Right renal pelvis (tissue), 4 donors: ENCODE data around the gene UBR1. TPM values are rescaled to one million over a fixed set of nuclear protein-coding genes. Genes with fewer than 3 reads are reported as not detected.
"Not testable (repeated sequence)": the region's sequence is repeated elsewhere in the genome, so short reads cannot be mapped to it uniquely, and the experiment has no call there.

ENCODE experiments used
- DNase-seq, 4 donors: peaks; one replicate each; pipeline ENCODE4 v3.0.0-alpha.2; 2013; ENCODE audit warnings: low read depth in 4 of 4, low spot score in 3 of 4, missing footprints in 1 of 4
- polyA plus RNA-seq, 4 donors: library from polyadenylated mRNA; unstranded; fragments of 120-200 nt; gene quantifications; one replicate each; pipeline ENCODE4 v1.2.1, GENCODE V29; 2013; ENCODE audit not compliant: insufficient read length in 4 of 4

Gene UBR1
- polyA plus RNA-seq, 4 donors, result 20.8 to 25.8 (median 23.9) TPM

GRCh38 chr15:43067717-43068461 is 37.9 kb downstream of the UBR1 start:
- no peak for DNase-seq

GRCh38 chr15:43056696-43057095 is 49.1 kb downstream of the UBR1 start:
- no peak for DNase-seq

- no peak for DNase-seq
Observed at GRCh38 chr15:43052860-43053259, 53.0 kb downstream of the UBR1 start.

- no peak for DNase-seq
Observed at GRCh38 chr15:43048935-43049334, 56.9 kb downstream of the UBR1 start.

- DNase-seq, result no peak
Observed at GRCh38 chr15:43046484-43046883, 59.4 kb downstream of the UBR1 start.

GRCh38 chr15:43042885-43043284 is 63.0 kb downstream of the UBR1 start:
- no peak for DNase-seq

GRCh38 chr15:43041085-43041484 is 64.8 kb downstream of the UBR1 start:
- DNase-seq, result not testable (repeated sequence)

- DNase-seq, result not testable (repeated sequence)
Observed at GRCh38 chr15:43035240-43035639, 70.6 kb downstream of the UBR1 start.

GRCh38 chr15:43029476-43029875 is 76.4 kb downstream of the UBR1 start:
- DNase-seq, result no peak

- DNase-seq, result no peak
Observed at GRCh38 chr15:43025150-43025549, 80.7 kb downstream of the UBR1 start.

- DNase-seq, result not testable (repeated sequence)
Observed at GRCh38 chr15:43014671-43015070, 91.2 kb downstream of the UBR1 start.

GRCh38 chr15:43009206-43009605 is 96.6 kb downstream of the UBR1 start:
- DNase-seq, result no peak

- DNase-seq, result no peak
Observed at GRCh38 chr15:43008150-43008549, 97.7 kb downstream of the UBR1 start.

GRCh38 chr15:43007551-43007950 is 98.3 kb downstream of the UBR1 start:
- no peak for DNase-seq

GRCh38 chr15:43006991-43007390 is 98.8 kb downstream of the UBR1 start:
- no peak for DNase-seq

GRCh38 chr15:43004886-43005595 is 100.8 kb downstream of the UBR1 start:
- not testable (repeated sequence) for DNase-seq

GRCh38 chr15:42999201-42999779 is 106.5 kb downstream of the UBR1 start:
- no peak for DNase-seq

GRCh38 chr15:42996871-42997270 is 109.0 kb downstream of the UBR1 start:
- DNase-seq, result no peak

GRCh38 chr15:42994546-42994945 is 111.3 kb downstream of the UBR1 start:
- DNase-seq, result no peak

GRCh38 chr15:42992626-42993025 is 113.2 kb downstream of the UBR1 start:
- DNase-seq, result no peak

- DNase-seq, result no peak
Observed at GRCh38 chr15:42986693-42987342, 119.0 kb downstream of the UBR1 start.
